GM08714 (cell line): ENCODE data around the gene INSYN2A.

Experiments used
- H3K4me3 ChIP-seq: fragments of 200-500 bp; sonication (Bioruptor generic); 2 replicates; pipeline ENCODE4 v1.5.1; 2014; ENCODE audit warnings: mild to moderate bottlenecking, low read length, inconsistent platforms
- ZNF274 ChIP-seq: IDR thresholded peaks from 2 replicates; pipeline ENCODE4 v1.6.1; 2012; ENCODE audit warnings: mild to moderate bottlenecking, low read depth, low read length

The INSYN2A gene, protein sequence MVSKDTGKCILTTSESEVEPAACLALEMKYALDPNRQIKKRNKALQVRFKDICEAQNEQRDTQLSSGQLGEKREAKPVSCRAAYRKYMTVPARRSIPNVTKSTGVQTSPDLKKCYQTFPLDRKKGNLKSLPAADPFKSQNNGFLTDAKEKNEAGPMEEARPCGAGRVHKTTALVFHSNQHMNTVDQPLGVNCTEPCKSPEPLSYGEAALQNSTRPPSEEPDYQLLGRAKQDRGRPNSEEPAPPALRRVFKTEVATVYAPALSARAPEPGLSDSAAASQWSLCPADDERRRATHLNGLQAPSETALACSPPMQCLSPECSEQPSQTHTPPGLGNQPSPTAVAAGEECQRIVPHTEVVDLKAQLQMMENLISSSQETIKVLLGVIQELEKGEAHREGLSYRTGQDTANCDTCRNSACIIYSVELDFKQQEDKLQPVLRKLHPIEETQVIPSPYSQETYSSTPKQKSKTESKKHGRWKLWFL

DNA sequence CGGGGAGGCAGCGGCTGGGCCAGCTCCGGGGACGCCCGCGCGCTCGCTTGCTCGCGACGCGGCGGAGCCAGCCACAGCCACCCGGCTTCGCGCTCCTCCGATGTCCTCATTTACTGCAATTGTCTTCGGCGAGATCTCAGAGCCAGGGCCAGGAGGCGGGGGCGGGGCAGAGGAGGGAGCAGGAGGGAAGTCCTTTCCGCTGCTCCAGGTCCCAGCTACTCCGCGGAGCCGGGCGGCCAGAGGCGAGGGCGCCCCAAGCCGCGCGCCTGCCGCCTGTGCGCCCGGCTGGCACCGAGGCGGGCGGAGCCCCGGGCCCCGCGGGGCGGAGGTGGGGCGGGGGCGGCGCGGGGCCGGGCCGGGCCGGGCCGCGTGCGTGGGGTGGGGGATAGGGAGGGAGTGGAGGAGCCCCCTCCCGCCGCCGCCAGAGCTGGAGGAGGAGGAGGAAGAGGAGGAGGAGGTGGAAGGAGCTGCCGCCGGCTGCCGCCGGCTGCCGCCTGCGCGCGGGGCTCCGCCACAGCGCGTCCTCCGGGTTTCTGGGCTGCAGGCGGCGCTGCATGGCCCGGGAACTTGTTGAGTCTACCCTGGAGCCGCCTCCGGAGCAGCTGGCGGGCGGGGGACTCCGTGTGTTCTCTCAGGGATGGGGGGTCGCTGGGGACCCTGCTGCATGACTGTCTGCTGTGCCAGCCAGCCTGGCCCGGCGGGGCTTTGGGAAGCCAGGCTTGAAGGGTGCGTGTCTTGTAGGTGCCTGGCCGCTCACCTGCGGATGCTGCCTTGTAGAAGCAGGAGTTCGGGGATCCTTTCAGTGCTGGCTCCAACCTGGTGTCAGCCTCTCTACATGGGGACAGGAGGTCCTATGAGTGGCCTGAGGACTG is at the start of gene INSYN2A:
Gene INSYN2A (minus strand): TSS at position 310 of the 872 bp plus-strand sequence. CDS start 20,196 bp downstream, outside the sequence.
- H3K4me3 ChIP-seq, result no peak within 1 kb of the TSS

DNA sequence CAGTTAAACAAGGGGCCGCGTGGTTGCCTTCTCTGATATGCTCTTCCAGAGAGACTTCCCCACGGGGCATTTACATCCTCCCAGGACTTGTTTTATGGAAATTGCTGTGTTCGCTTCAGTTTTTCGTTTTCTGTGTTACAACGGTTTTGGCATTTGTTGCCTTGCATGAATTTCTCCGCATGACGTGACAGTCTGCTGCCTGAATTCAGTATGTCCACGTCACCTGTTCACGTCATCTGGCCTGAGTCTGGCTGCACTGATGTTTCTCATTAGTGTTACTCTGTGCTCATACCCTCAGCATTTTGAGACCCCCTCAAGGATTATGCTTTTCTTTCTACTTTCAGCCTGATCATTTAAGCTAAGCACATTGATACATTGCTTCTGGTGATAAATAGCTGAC is 49.1 kb upstream of the INSYN2A start:
- TF ChIP-seq ZNF274, result no peak
- no peak overlapping the region for H3K4me3 ChIP-seq

More for the DNA sequence above, at the start of gene INSYN2A:
- TF ChIP-seq ZNF274, result no peak

DNA sequence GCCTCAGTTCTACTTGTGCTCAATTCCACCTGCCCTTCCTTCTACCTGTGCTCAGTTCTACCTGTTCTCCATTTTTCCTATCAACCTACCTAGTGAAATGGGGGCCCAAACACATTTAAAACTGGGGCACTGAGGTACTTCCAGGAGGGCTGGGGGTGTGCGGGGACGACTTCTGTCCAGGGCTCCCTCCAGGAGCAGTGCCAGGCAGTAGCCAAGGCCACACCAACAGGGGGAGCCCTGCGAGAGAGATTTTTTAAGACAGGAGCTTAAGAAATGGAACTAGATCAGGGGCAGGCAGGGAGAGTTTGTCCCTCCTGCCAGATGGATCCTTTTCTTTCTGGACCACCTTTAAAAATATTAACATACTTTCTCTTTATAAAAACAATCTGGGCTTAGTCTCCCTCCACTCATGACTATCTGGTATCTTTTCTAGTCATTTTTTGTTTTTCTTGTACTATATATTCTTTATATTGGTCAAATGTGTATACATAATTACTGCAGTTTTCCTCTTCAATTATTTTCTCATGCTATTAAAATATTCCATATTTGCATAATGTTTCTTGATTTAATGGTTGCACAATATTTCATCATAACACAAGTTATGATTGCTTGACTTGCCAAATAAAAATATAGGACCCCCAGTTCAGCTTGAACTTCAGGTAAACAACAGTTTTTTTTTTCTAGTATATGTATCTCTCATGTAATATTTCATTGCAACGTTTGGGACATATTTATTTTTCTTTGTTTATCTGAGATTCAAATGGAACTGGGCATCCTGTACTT is 47.3 kb upstream of the INSYN2A start:
- no peak for TF ChIP-seq ZNF274
- no peak overlapping the region for H3K4me3 ChIP-seq

DNA sequence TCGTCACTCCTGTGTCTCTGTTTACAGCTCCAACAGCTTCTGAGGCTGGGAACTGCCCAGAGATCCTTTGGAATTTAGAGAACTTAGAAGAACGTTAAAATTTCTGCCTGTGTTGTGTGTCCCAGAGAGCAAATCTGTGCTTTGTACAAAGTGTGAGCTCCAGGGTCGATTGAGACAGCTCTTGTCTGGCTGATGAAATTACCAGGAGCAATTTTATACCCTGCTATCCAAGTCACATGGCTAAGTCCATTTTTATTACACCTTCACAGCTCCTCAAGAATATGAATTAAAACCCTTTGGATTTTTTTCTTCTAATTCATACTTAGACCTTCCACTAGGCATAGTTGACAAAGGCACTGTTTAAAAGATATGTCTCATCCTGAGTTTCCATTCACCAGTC is 46.5 kb upstream of the INSYN2A start:
- H3K4me3 ChIP-seq, result no peak overlapping the region
- TF ChIP-seq ZNF274, result no peak

DNA sequence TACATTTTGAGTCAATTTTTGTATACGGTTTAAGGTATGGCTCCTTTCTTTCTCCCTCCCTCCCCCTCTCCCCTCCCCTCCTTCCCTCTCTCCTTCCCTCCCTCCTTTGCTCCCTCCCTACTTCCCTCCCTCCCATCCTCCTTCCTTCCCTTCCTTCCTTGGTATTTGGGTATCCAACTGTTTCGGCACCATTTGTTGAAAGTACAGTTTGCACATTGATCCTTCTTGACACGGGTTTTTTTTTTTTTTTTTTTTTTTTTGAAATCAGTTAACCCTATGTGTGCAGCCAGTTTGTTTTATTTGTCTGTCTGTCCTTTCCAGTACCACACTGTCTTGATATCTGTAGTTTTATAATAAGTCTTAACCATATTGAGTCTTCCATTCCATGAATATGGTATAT is 39.9 kb upstream of the INSYN2A start:
- no peak for TF ChIP-seq ZNF274
- H3K4me3 ChIP-seq, result no peak overlapping the region

DNA sequence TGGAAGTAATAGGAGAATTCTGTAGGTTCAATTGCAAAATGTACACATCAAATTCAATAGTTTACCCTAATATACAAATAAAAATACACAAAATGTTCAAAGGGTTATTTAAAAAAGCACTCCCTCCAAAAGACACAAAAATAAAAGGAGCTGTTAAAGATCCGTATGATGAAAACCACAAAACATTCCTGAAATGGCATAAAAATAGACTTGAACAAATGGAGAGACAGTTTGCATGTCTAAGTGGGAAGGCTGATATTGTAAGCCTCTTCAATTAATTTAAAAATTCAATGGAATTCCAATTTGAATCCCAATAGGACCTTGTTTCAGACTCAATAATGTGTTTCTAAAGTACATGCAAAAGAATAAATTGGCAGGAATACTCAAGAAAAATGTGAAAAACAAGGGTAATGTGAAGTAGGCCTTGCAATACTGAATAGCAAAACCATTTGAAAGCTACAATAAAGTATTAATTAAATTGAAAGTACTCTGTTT is 38.0 kb upstream of the INSYN2A start:
- no peak for TF ChIP-seq ZNF274
- no peak overlapping the region for H3K4me3 ChIP-seq

DNA sequence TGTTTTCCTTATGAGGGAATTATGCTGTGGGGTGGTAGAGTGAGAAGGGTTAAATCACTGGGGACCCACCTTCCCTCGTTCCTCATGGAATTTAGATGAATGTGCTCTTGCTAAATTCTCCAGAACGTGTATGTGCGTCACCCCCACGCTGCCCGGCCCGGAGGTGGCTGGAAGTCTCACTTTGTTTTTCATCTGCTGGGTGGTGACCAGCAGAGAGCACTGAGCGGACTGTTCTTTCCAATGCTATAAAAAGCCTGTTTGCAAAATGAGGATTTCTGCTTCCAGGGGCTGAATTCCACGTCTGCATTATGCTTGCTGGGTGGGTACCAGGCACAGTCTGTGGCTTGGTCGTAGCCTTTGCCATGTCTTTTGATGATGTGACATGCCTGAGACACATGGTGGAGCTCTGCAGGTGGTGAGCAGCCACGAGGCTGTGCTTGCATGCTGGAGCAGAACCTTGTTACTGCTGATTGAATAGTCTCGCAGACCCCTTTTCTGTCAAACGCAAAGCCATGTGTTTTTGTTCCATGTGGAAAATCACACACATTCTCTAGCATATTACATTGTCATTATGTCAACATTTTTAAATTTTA is 31.9 kb upstream of the INSYN2A start:
- H3K4me3 ChIP-seq, result no peak overlapping the region
- TF ChIP-seq ZNF274, result no peak

DNA sequence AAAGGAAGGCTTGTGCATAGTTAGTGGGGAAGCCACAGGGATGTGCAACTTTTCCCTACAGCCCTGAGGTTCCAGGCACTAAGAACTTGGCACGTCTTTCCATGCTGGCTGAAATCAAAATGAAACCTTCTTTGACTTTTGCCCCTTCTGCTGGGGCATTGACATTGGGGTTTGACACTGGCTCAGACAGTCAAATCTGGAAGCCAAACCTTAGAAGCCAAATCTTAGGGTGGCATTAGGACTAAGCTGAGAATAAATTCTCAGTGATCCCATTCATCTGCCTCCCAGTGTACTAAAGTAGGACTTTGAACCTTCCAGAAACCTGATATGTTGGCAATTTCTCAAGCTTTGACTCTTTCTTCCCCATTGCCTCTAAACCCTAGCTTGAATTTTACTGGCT is 31.3 kb upstream of the INSYN2A start:
- no peak for TF ChIP-seq ZNF274
- H3K4me3 ChIP-seq, result no peak overlapping the region

DNA sequence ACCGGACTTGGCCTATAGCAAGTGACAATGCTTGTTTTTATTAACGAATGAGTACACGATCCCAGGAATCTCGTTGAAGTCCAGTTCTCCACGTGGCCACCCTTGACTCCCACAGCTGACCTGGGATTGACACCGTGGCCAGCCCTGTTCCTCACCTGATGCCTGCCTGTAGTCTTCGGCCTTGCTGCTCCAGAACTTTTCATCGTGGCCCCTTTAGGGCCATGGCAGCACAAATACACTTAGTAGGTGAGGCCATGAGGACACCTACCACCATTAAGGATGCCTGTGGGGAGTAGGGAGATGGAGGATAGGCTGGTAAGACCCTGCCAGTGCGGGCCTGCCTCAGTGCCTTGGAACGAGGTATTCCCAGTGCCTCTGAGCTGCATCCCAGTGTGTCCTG is 30.6 kb upstream of the INSYN2A start:
- TF ChIP-seq ZNF274, result no peak

DNA sequence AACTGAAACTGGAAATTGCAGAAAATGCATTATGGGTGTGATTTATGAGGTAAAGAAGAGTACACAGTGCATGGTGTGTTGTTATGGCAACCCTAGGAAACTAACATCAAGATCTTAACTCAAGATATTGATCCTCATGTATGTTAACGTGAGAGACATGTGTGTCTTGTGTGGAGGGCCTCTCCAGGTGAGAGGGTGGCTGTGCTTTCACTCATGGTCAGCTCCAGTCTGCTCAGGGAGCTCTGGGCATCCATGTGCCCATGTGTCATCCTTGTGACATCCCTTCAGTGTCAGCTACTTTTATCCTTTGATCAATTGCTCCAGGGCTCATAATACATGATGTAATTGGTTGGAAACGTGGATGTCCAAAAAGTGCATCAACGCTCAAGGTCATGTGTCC is 24.9 kb upstream of the INSYN2A start:
- no peak overlapping the region for H3K4me3 ChIP-seq
- no peak for TF ChIP-seq ZNF274

More for the DNA sequence above, 30.6 kb upstream of the INSYN2A start:
- no peak overlapping the region for H3K4me3 ChIP-seq

DNA sequence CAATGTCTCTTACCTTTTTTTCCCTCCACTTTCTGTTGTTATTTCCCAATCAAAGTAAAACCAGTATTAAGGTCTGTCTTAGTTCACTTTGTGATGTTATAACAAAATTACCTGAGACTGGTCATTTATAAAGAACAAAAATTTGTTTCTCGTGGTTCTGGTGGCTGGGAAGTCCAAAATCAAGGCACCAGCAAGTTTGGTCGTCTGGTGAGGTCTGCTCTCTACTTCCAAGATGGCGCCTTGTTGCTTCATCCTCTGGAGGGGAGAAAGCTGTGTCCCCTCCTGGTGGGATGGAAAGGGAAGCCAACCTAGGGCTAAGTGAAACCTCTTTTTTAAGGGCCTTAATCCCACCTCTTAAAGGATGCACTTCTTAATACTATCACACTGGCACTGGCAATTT is 22.3 kb upstream of the INSYN2A start:
- no peak overlapping the region for H3K4me3 ChIP-seq
- TF ChIP-seq ZNF274, result no peak

DNA sequence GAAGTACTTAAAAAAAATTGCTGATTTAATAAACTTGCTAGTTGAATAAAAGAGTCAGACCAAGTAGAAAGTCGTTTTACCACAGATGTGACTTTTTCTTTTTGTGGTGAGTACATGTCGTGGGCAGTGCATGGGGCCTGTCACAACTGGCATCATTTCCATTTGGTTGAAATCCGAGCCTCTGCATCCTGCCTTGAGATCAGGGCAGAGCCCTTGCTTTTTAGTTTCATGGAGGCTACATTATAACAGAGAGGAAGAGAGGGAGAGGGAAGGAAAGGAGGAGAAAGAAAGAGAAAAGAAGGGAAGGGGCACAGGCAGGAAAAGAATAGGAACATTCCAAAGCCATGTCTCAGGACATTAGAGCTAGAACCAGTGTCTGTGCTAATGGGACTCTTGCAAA is 20.4 kb upstream of the INSYN2A start:
- no peak overlapping the region for H3K4me3 ChIP-seq
- no peak for TF ChIP-seq ZNF274

DNA sequence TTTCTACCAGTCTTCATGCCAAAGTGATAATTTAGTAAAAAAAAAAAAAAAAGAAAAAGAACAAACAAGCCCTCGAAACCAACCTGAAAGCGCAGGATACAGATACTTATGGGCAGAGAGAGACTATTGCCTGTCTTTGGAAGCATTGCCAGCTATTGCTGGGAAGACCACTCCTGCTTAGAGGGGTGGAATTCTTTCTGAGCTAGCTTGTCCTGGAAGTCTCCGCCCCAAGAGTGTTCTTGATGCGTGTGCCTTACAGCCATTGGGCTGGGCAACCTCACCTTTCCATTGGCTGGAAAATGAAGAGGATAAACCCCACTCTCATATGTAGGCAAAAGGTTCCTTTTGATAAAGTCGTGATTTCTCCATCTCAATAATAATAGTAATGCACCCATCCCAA is 19.9 kb upstream of the INSYN2A start:
- no peak overlapping the region for H3K4me3 ChIP-seq
- no peak for TF ChIP-seq ZNF274
